ENCODE measurements around the gene SLC22A7.

DNA sequence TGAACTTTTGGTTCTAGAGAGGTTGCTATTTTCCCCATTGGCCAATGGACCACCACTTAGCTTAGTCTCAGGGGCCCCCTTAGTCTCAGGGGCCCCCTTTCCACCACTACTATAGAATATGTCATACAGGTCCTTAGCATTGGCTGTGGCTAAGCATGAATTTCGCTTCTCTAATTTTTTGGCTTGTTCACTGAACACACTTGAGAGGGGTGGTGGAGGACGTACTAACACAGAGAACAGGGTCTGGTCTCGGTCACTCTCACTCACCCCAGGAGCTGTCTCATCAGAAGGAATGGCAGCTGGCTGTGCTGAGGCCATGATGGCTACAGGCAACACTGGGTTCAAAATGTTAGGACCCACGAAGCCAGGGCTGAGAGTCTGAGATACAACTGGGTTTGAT lies 41.1 kb downstream of the SLC22A7 start:
- TF ChIP-seq, protein P1, sequence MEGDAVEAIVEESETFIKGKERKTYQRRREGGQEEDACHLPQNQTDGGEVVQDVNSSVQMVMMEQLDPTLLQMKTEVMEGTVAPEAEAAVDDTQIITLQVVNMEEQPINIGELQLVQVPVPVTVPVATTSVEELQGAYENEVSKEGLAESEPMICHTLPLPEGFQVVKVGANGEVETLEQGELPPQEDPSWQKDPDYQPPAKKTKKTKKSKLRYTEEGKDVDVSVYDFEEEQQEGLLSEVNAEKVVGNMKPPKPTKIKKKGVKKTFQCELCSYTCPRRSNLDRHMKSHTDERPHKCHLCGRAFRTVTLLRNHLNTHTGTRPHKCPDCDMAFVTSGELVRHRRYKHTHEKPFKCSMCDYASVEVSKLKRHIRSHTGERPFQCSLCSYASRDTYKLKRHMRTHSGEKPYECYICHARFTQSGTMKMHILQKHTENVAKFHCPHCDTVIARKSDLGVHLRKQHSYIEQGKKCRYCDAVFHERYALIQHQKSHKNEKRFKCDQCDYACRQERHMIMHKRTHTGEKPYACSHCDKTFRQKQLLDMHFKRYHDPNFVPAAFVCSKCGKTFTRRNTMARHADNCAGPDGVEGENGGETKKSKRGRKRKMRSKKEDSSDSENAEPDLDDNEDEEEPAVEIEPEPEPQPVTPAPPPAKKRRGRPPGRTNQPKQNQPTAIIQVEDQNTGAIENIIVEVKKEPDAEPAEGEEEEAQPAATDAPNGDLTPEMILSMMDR (IDR thresholded peaks at IDR 0.05): no peak
- TF ChIP-seq POLR2AphosphoS5 (IDR thresholded peaks at IDR 0.05): no peak

Data from prostate gland (tissue), 2 donors.